H1 (cell line): ENCODE results near the gene PDE1C. TPM values are rescaled to one million over a fixed set of nuclear protein-coding genes. Genes with fewer than 3 reads are reported as not detected.

Experiments
- CTCF ChIA-PET: fragments of 300-600 bp; sonication (Branson Sonifier 250); formaldehyde crosslinking; loops from one replicate; lab custom pipeline; 2021; ENCODE audit not compliant: partially characterized antibody; lab: Charles Lee
- POLR2A ChIA-PET: fragments of 300-600 bp; sonication (Branson Sonifier 250); formaldehyde crosslinking; loops from one replicate; lab custom pipeline; 2021; ENCODE audit warnings: inconsistent platforms; ENCODE audit not compliant: partially characterized antibody; lab: Charles Lee
- DNase-seq, 2 experiments: peaks; one replicate each; pipeline versions ENCODE4 v3.0.0 to v3.0.0-alpha.2; 2010 to 2022; ENCODE audit warnings: low spot score in 2 of 2, low read depth in 1 of 2, mixed read lengths in 1 of 2
- FAIRE-seq: peaks from 2 replicates; lab custom pipeline; 2011; peaks lifted over from hg19 to GRCh38; lab: Jason Lieb, UNC
- H2AFZ ChIP-seq: 2 replicates; pipeline ENCODE4 v1.8.1; 2012; ENCODE audit warnings: low read length, inconsistent platforms
- H2AK5ac ChIP-seq: 2 replicates; pipeline ENCODE4 v1.6.1; 2013; ENCODE audit warnings: low read depth, low read length
- H2BK120ac ChIP-seq: replicated peaks from 2 replicates; pipeline ENCODE3; 2013; ENCODE audit warnings: low read depth, low read length, inconsistent platforms
- H2BK12ac ChIP-seq: 2 replicates; pipeline ENCODE4 v1.6.1; 2013; ENCODE audit warnings: low read depth, low read length
- H2BK15ac ChIP-seq: 2 replicates; pipeline ENCODE4 v1.6.1; 2013; ENCODE audit warnings: low read length
- H2BK20ac ChIP-seq: 2 replicates; pipeline ENCODE4 v1.6.1; 2013; ENCODE audit warnings: low read length
- H2BK5ac ChIP-seq: 2 replicates; pipeline ENCODE4 v1.6.1; 2013; ENCODE audit warnings: low read depth, low read length
- H3K14ac ChIP-seq: 2 replicates; pipeline ENCODE4 v1.6.1; 2013; ENCODE audit warnings: inconsistent platforms; ENCODE audit not compliant: insufficient read length
- H3K18ac ChIP-seq: 2 replicates; pipeline ENCODE4 v1.6.1; 2013; ENCODE audit warnings: low read length; ENCODE audit errors: extremely low read depth
- H3K23ac ChIP-seq: 2 replicates; pipeline ENCODE4 v1.6.1; 2013; ENCODE audit warnings: inconsistent platforms; ENCODE audit not compliant: insufficient read length
- H3K23me2 ChIP-seq: 2 replicates; pipeline ENCODE4 v1.6.1; 2013; ENCODE audit warnings: low read depth, low read length
- H3K27ac ChIP-seq: 2 replicates; pipeline ENCODE4 v1.6.1; 2011; ENCODE audit warnings: low read depth, low read length, inconsistent platforms
- H3K27me3 ChIP-seq, 4 experiments: replicated peaks in 1 of 4; 1 replicate in 1 of 4; 2 replicates in 3 of 4; pipeline versions ENCODE4 v1.6.1 to v1.8.1; 2011 to 2013; ENCODE audit warnings: low read length in 3 of 4, mild to moderate bottlenecking in 3 of 4, inconsistent platforms in 2 of 4, mixed read lengths in 2 of 4, moderate library complexity in 1 of 4; ENCODE audit not compliant: control insufficient read depth in 3 of 4, insufficient read depth in 3 of 4; ENCODE audit errors: extremely low read depth in 1 of 4
- H3K36me3 ChIP-seq, 4 experiments: 2 replicates each; pipeline versions ENCODE4 v1.6.1 to v1.8.1; 2011 to 2013; ENCODE audit warnings: mild to moderate bottlenecking in 4 of 4, low read length in 3 of 4, moderate library complexity in 2 of 4, control low read depth in 1 of 4, inconsistent platforms in 1 of 4; ENCODE audit not compliant: insufficient read depth in 4 of 4, control insufficient read depth in 2 of 4
- H3K4ac ChIP-seq: replicated peaks from 2 replicates; pipeline ENCODE3; 2013; ENCODE audit warnings: low read length, low read depth, mixed read lengths, inconsistent platforms; ENCODE audit not compliant: insufficient read length
- H3K4me1 ChIP-seq, 4 experiments: replicated peaks in 1 of 4; 1 replicate in 1 of 4; 2 replicates in 3 of 4; pipeline versions ENCODE4 v1.6.1 to v1.8.1; 2011 to 2013; ENCODE audit warnings: low read length in 3 of 4, inconsistent platforms in 2 of 4, mixed read lengths in 1 of 4; ENCODE audit not compliant: insufficient read depth in 4 of 4, control insufficient read depth in 3 of 4
- H3K4me2 ChIP-seq, 2 experiments: 2 replicates each; pipeline versions ENCODE4 v1.6.1 to v1.8.1; 2011 to 2013; ENCODE audit warnings: low read depth in 2 of 2, low read length in 2 of 2, control low read depth in 1 of 2, inconsistent platforms in 1 of 2, mild to moderate bottlenecking in 1 of 2; ENCODE audit not compliant: insufficient read depth in 1 of 2
- H3K4me3 ChIP-seq, 4 experiments: fragments of 200-600, 300-600 bp in 1 of 4; sonication (generic), shearing (Covaris generic), sonication (Bioruptor Twin) in 1 of 4; 2 replicates each; pipeline versions ENCODE4 v1.5.1 to v1.8.1; 2011 to 2016; ENCODE audit warnings: low read length in 4 of 4, low read depth in 3 of 4, control low read depth in 2 of 4, inconsistent platforms in 2 of 4, mild to moderate bottlenecking in 2 of 4, mixed read lengths in 1 of 4, moderate library complexity in 1 of 4; ENCODE audit not compliant: insufficient read depth in 2 of 4; ENCODE audit errors: extremely low read depth in 1 of 4
- H3K56ac ChIP-seq: replicated peaks from 2 replicates; pipeline ENCODE3; 2013; ENCODE audit warnings: low read depth, mild to moderate bottlenecking, mixed read lengths, low read length, inconsistent platforms; ENCODE audit not compliant: insufficient read length
- H3K79me1 ChIP-seq: 2 replicates; pipeline ENCODE4 v1.6.1; 2013; ENCODE audit warnings: low read depth, low read length, control low read depth
- H3K79me2 ChIP-seq, 2 experiments: 2 replicates each; pipeline versions ENCODE4 v1.6.1 to v1.8.1; 2012 to 2013; ENCODE audit warnings: low read length in 2 of 2, mild to moderate bottlenecking in 2 of 2, inconsistent platforms in 1 of 2; ENCODE audit not compliant: insufficient read depth in 2 of 2, control insufficient read depth in 1 of 2
- H3K9ac ChIP-seq, 4 experiments: replicated peaks in 1 of 4; 1 replicate in 1 of 4; 2 replicates in 3 of 4; pipeline versions ENCODE4 v1.6.1 to v1.8.1; 2011 to 2013; ENCODE audit warnings: low read depth in 3 of 4, low read length in 3 of 4, control low read depth in 2 of 4, mild to moderate bottlenecking in 2 of 4, moderate library complexity in 2 of 4, inconsistent platforms in 1 of 4; ENCODE audit errors: extremely low read depth in 1 of 4
- H3K9me3 ChIP-seq, 2 experiments: 2 replicates each; pipeline versions ENCODE4 v1.6.1 to v1.8.1; 2012 to 2013; ENCODE audit warnings: mild to moderate bottlenecking in 2 of 2, moderate library complexity in 2 of 2, control low read depth in 1 of 2, inconsistent platforms in 1 of 2, low read depth in 1 of 2, low read length in 1 of 2, mixed read lengths in 1 of 2; ENCODE audit not compliant: insufficient read depth in 2 of 2
- H4K20me1 ChIP-seq, 2 experiments: replicated peaks in 1 of 2; 2 replicates each; pipeline versions ENCODE3 to v1.8.1; 2011 to 2013; ENCODE audit warnings: inconsistent platforms in 2 of 2, low read length in 2 of 2, mild to moderate bottlenecking in 1 of 2; ENCODE audit not compliant: insufficient read depth in 2 of 2, control insufficient read depth in 1 of 2
- H4K5ac ChIP-seq: 2 replicates; pipeline ENCODE4 v1.6.1; 2013; ENCODE audit warnings: low read length, low read depth, mixed read lengths, inconsistent platforms; ENCODE audit not compliant: insufficient read length
- H4K8ac ChIP-seq: 2 replicates; pipeline ENCODE4 v1.8.0; 2013; ENCODE audit warnings: mild to moderate bottlenecking, moderate library complexity, low read length, inconsistent platforms; ENCODE audit not compliant: insufficient read depth; ENCODE audit errors: extremely low read depth
- H4K91ac ChIP-seq: replicated peaks from 2 replicates; pipeline ENCODE3; 2013; ENCODE audit warnings: low read length, mixed read lengths, inconsistent platforms; ENCODE audit not compliant: insufficient read length
- CTCF ChIP-seq, 3 experiments: IDR thresholded peaks; 1 replicate in 2 of 3; 2 replicates in 1 of 3; pipeline versions ENCODE4 v1.5.1 to v1.6.1; 2011; ENCODE audit warnings: low read length in 3 of 3, mild to moderate bottlenecking in 3 of 3, inconsistent platforms in 2 of 3, low read depth in 1 of 3, moderate library complexity in 1 of 3; ENCODE audit not compliant: insufficient read depth in 1 of 3; ENCODE audit errors: control extremely low read depth in 1 of 3
- EP300 ChIP-seq, 2 experiments: IDR thresholded peaks; 1 replicate in 1 of 2; 2 replicates in 1 of 2; pipeline ENCODE4 v1.6.1; 2011 to 2012; ENCODE audit warnings: low read depth in 2 of 2, low read length in 2 of 2, mild to moderate bottlenecking in 2 of 2, borderline replicate concordance in 1 of 2, inconsistent platforms in 1 of 2, moderate library complexity in 1 of 2
- GABPA ChIP-seq: IDR thresholded peaks from 2 replicates; pipeline ENCODE4 v1.6.1; 2011; ENCODE audit warnings: mild to moderate bottlenecking, low read length, moderate library complexity, borderline replicate concordance; ENCODE audit not compliant: insufficient read depth
- HDAC6 ChIP-seq: IDR thresholded peaks from one replicate; pipeline ENCODE4 v1.7.1; 2012; ENCODE audit warnings: low read depth, mild to moderate bottlenecking, inconsistent platforms, low read length, moderate library complexity
- RAD21 ChIP-seq, 2 experiments: IDR thresholded peaks in 1 of 2; conservative IDR thresholded peaks in 1 of 2; 2 replicates each; pipeline ENCODE4 v1.6.1; 2011; ENCODE audit warnings: low read depth in 2 of 2, low read length in 2 of 2, improper control_type of control experiment in 1 of 2, inconsistent platforms in 1 of 2, mild to moderate bottlenecking in 1 of 2, moderate library complexity in 1 of 2
- SP2 ChIP-seq: IDR thresholded peaks from 2 replicates; pipeline ENCODE4 v1.6.1; 2012; ENCODE audit warnings: mild to moderate bottlenecking, low read length, inconsistent platforms
- SUZ12 ChIP-seq: fragments of 200-600 bp; sonication (generic); IDR thresholded peaks from 2 replicates; pipeline ENCODE4 v1.6.1; 2012; ENCODE audit warnings: mild to moderate bottlenecking, inconsistent platforms, low read length, moderate library complexity, mixed read lengths
- TCF12 ChIP-seq: IDR thresholded peaks from 2 replicates; pipeline ENCODE4 v1.6.1; 2011; ENCODE audit warnings: low read depth, mild to moderate bottlenecking, low read length
- TEAD4 ChIP-seq: IDR thresholded peaks from 2 replicates; pipeline ENCODE4 v1.6.1; 2012; ENCODE audit warnings: low read depth, low read length, inconsistent platforms, mixed read lengths
- WGBS, 2 experiments: shearing (Covaris generic) in 1 of 2; methylation state at CpG; one replicate each; pipeline versions ENCODE4 v1.1.6 to v1.1.7; 2013 to 2015; ENCODE audit warnings: low lambda C conversion rate in 2 of 2, mixed read lengths in 2 of 2, inconsistent platforms in 1 of 2, low coverage in 1 of 2, missing lambda C conversion rate in 1 of 2; ENCODE audit not compliant: insufficient replicate concordance in 2 of 2, insufficient coverage in 1 of 2, insufficient read length in 1 of 2; ENCODE audit errors: extremely low coverage in 1 of 2, missing lambda C conversion rate in 1 of 2; 5-methylcytosine and 5-hydroxymethylcytosine counted together
- polyA plus RNA-seq, 7 experiments: library from polyadenylated mRNA; depleted of rRNA in 3 of 7; stranded (reverse) in 5 of 7; unstranded in 2 of 7; fragments of >200 nt in 5 of 7; fragments of 200-250 nt in 2 of 7; gene quantifications; 1 replicate in 5 of 7; 2 replicates in 1 of 7; 4 replicates in 1 of 7; pipeline versions ENCODE4 v1.2.1 to v1.2.3, GENCODE V29; 2011 to 2013; ENCODE audit warnings: missing spikeins in 2 of 7, mixed read lengths in 2 of 7
- total RNA-seq: library from RNA; stranded (reverse); fragmentation: NEBNext Ultra II Directional; extraction: Animal tissue kit (Norgen Biotek cat#: 25700); gene quantifications from 2 replicates; pipeline ENCODE4 v1.2.1, GENCODE V29; 2021

The PDE1C gene
- total and polyA plus RNA-seq, 2 of the 8 experiments (the other 6 are each of a cell fraction or from before 2014, with no cell fraction given): 0.11 to 1.1 TPM

- Histone ChIP-seq H4K91ac (no peak overlapping the region), H2BK12ac (no peak overlapping the region), H4K20me1 (peaks cover 0 to 2% of the 10 kb centered on the region in 2 experiments), H3K4me3 (no peak overlapping the region), H4K5ac (no peak overlapping the region), H3K56ac (no peak overlapping the region), H4K8ac (no peak overlapping the region), H3K27ac (no peak overlapping the region), H3K23me2 (no peaks in the 10 kb centered on the region), H3K4me1 (no peaks in the 10 kb centered on the region), H2BK15ac (no peak overlapping the region), H2AK5ac (no peak overlapping the region), H3K14ac (no peak overlapping the region), H3K79me1 (no peaks in the 10 kb centered on the region), H3K9me3 (no peaks in the 10 kb centered on the region), H3K36me3 (no peaks in the 10 kb centered on the region), H3K4me2 (no peak overlapping the region), H2AFZ (no peak overlapping the region), H2BK120ac (no peak overlapping the region), H3K9ac (no peak overlapping the region), H3K79me2 (no peaks in the 10 kb centered on the region), H2BK5ac (no peak overlapping the region), H3K18ac (no peak overlapping the region), H3K23ac (no peak overlapping the region), H3K4ac (no peak overlapping the region), H3K27me3 (peaks cover 5 to 38% (median 27%) of the 10 kb centered on the region in 4 experiments), H2BK20ac (no peak overlapping the region)
- WGBS, 2 experiments: 44% methylated on average over 7 of the region's 7 CpGs; no CpG with 5 or more reads in 1 of the 2 experiments
- POLR2A ChIA-PET: no interaction called here
- peak; percentile 39 for FAIRE-seq
- DNase-seq: no peak
- CTCF ChIA-PET: interaction anchor here (0.7 to 6.7 kb wide), 30 partner anchors 9 to 711 kb away, joined by 3 to 60 read pairs (median 4); no protein-coding TSS in a partner anchor
- peak; percentile 71 to 74 for TF ChIP-seq RAD21 (IDR thresholded peaks at IDR 0.05 in 1 of 2, conservative IDR thresholded peaks at IDR 0.05 in 1 of 2; ENCODE audit: low read depth in 2 of 2, low read length in 2 of 2)
- TF ChIP-seq SP2: no peak
- TF ChIP-seq EP300 (IDR thresholded peaks at IDR 0.05; ENCODE audit: borderline replicate concordance in 1 of 2, low read depth in 2 of 2, low read length in 2 of 2): no peak
- TF ChIP-seq SUZ12: no peak
- TF ChIP-seq GABPA: no peak
- peak in 2 of 3 experiments; percentile 81 to 83; a peak in 3 of 4 replicates for TF ChIP-seq CTCF (IDR thresholded peaks at IDR 0.05; ENCODE audit: control extremely low read depth in 1 of 3, insufficient read depth in 1 of 3, low read depth in 1 of 3, low read length in 3 of 3)
- no peak for TF ChIP-seq HDAC6
- TF ChIP-seq TCF12: no peak
- peak; percentile 35; the same call in 1 of the 2 replicates for TF ChIP-seq TEAD4
These were observed 287.7 kb downstream of the PDE1C start for GRCh38 chr7:31782411-31782991.
